MM.1S (cell line): ENCODE data around the gene DSCAM.

Experiments used
- DNase-seq: peaks from one replicate; pipeline ENCODE4 v3.0.0-alpha.2; 2015
- H2AFZ ChIP-seq: fragments of 300-600 bp; sonication (generic); 2 replicates; pipeline ENCODE4 v1.6.0; 2016; ENCODE audit warnings: antibody characterized with exemption, low read length
- H3F3A ChIP-seq: fragments of 300-600 bp; sonication (generic); 2 replicates; pipeline ENCODE4 v1.6.1; 2016; ENCODE audit warnings: mild to moderate bottlenecking, antibody characterized with exemption, low read length, moderate library complexity, mixed read lengths; ENCODE audit not compliant: insufficient read depth
- H3K27ac ChIP-seq: fragments of 300-600 bp; sonication (generic); 2 replicates; pipeline ENCODE4 v1.5.1; 2016; ENCODE audit warnings: mild to moderate bottlenecking, low read length
- H3K27me3 ChIP-seq: fragments of 300-600 bp; sonication (generic); replicated peaks from 2 replicates; pipeline ENCODE4 v1.6.0; 2016; ENCODE audit warnings: low read length; ENCODE audit not compliant: insufficient read depth
- H3K36me3 ChIP-seq: fragments of 300-600 bp; sonication (generic); replicated peaks from 2 replicates; pipeline ENCODE4 v1.6.1; 2016; ENCODE audit warnings: mild to moderate bottlenecking, low read length, mixed read lengths; ENCODE audit not compliant: insufficient read depth
- H3K4me1 ChIP-seq: fragments of 300-600 bp; sonication (generic); 2 replicates; pipeline ENCODE4 v1.6.1; 2016; ENCODE audit warnings: low read length, mixed read lengths
- H3K4me2 ChIP-seq: fragments of 300-600 bp; sonication (generic); 2 replicates; pipeline ENCODE4 v1.6.0; 2016; ENCODE audit warnings: low read depth, low read length
- H3K4me3 ChIP-seq: fragments of 300-600 bp; sonication (generic); 2 replicates; pipeline ENCODE4 v1.5.1; 2016; ENCODE audit warnings: low read length, mixed read lengths
- H3K79me2 ChIP-seq: fragments of 300-600 bp; sonication (generic); 2 replicates; pipeline ENCODE4 v1.6.1; 2016; ENCODE audit warnings: mixed run types, low read length, mixed read lengths
- H3K9ac ChIP-seq: fragments of 300-600 bp; sonication (generic); 2 replicates; pipeline ENCODE4 v1.6.1; 2016; ENCODE audit warnings: low read length, mixed read lengths
- H3K9me2 ChIP-seq: fragments of 300-600 bp; sonication (generic); replicated peaks from 2 replicates; pipeline ENCODE4 v1.6.1; 2016; ENCODE audit warnings: mild to moderate bottlenecking, low read length, mixed read lengths; ENCODE audit not compliant: insufficient read depth
- H3K9me3 ChIP-seq: fragments of 300-600 bp; sonication (generic); replicated peaks from 2 replicates; pipeline ENCODE4 v1.6.1; 2016; ENCODE audit warnings: mild to moderate bottlenecking, low read length, mixed read lengths; ENCODE audit not compliant: insufficient read depth
- H4K20me1 ChIP-seq: fragments of 300-600 bp; sonication (generic); 2 replicates; pipeline ENCODE4 v1.6.1; 2016; ENCODE audit warnings: mild to moderate bottlenecking, low read length, moderate library complexity, mixed read lengths; ENCODE audit not compliant: insufficient read depth
- CTCF ChIP-seq: fragments of 300-600 bp; sonication (generic); IDR thresholded peaks from 2 replicates; pipeline ENCODE4 v1.5.1; 2016; ENCODE audit warnings: antibody characterized with exemption, low read length, mixed read lengths
- EZH2 ChIP-seq: fragments of 300-600 bp; sonication (generic); optimal IDR thresholded peaks from 2 replicates; pipeline ENCODE3; 2017; ENCODE audit warnings: low read depth, mild to moderate bottlenecking, antibody characterized with exemption, low read length, mixed read lengths
- EZH2phosphoT487 ChIP-seq: fragments of 300-600 bp; sonication (generic); IDR thresholded peaks from 2 replicates; pipeline ENCODE4 v1.6.1; 2018; ENCODE audit warnings: antibody characterized with exemption, low read length

DSCAM gene

GRCh38 chr21:40555021-40555528 lies 291.9 kb downstream of the DSCAM start:
- Histone ChIP-seq H3K36me3 (no peaks in the 10 kb centered on the region), H3K27ac (no peak overlapping the region), H3K4me3 (no peak overlapping the region), H3K27me3 (no peaks in the 10 kb centered on the region), H3K9me3 (no peaks in the 10 kb centered on the region), H3K4me2 (no peak overlapping the region), H2AFZ (no peak overlapping the region), H3F3A (no peaks in the 10 kb centered on the region), H3K9ac (no peak overlapping the region), H3K79me2 (no peaks in the 10 kb centered on the region), H3K9me2 (no peaks in the 10 kb centered on the region), H4K20me1 (no peaks in the 10 kb centered on the region), H3K4me1 (no peaks in the 10 kb centered on the region)
- DNase-seq: no peak
- no peak for TF ChIP-seq EZH2
- TF ChIP-seq CTCF: no peak
- TF ChIP-seq EZH2phosphoT487: no peak

GRCh38 chr21:40553781-40554180 lies 293.2 kb downstream of the DSCAM start:
- H3K27ac ChIP-seq: no peak overlapping the region
- H3K4me2 ChIP-seq: no peak overlapping the region

DNA sequence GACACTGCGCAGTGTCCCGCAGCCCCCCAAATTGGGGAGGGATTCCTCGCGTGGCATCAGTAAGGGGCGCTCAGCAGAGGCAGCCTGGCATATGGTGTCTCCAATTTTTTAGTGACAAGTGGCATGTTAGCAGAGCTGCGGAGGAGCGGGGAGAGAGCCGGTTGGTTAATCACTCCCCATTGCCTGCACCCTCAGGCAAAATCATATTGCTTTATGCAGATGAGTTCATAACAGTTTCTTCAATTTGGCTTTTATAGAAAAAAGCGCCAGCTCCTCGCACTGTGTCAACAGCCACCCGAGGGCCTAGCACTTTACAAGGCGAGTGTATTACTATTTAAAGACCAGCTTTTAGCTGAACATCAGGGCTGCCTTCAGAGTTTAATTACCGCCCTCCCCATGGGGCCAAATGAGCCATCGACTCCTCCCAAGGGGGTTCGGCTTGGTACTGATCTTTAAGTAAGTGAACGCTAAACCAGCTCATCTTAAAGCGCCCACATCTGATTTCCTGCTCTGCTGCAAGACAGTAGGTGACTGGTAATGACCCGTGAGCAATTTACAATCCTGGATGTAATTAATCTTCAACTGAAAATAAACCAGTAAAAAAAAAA lies 298.9 kb downstream of the DSCAM start:
- Histone ChIP-seq H3K27ac (no peak overlapping the region), H3K36me3 (no peaks in the 10 kb centered on the region), H3K4me2 (no peak overlapping the region), H3F3A (no peaks in the 10 kb centered on the region), H3K9me2 (no peaks in the 10 kb centered on the region), H4K20me1 (no peaks in the 10 kb centered on the region), H3K4me1 (no peaks in the 10 kb centered on the region), H3K9me3 (no peaks in the 10 kb centered on the region), H3K4me3 (no peak overlapping the region), H3K9ac (no peak overlapping the region), H3K79me2 (no peaks in the 10 kb centered on the region), H3K27me3 (no peaks in the 10 kb centered on the region), H2AFZ (no peak overlapping the region)
- TF ChIP-seq CTCF: no peak
- no peak for TF ChIP-seq EZH2phosphoT487
- no peak for TF ChIP-seq EZH2
- DNase-seq: no peak

More at GRCh38 chr21:40553781-40554180, 293.2 kb downstream of the DSCAM start:
- no peak for TF ChIP-seq EZH2phosphoT487
- TF ChIP-seq CTCF: no peak
- TF ChIP-seq EZH2: no peak
- no peaks in the 10 kb centered on the region for H3K9me2 ChIP-seq
- H3K27me3 ChIP-seq: no peaks in the 10 kb centered on the region
- H3K36me3 ChIP-seq: no peaks in the 10 kb centered on the region
- no peaks in the 10 kb centered on the region for H3K9me3 ChIP-seq
- H3K4me3 ChIP-seq: no peak overlapping the region
- no peak for DNase-seq
- H3K79me2 ChIP-seq: no peaks in the 10 kb centered on the region
- no peak overlapping the region for H2AFZ ChIP-seq
- no peaks in the 10 kb centered on the region for H4K20me1 ChIP-seq
- no peaks in the 10 kb centered on the region for H3K4me1 ChIP-seq
- H3K9ac ChIP-seq: no peak overlapping the region
- H3F3A ChIP-seq: no peaks in the 10 kb centered on the region
